Thoracic aorta (tissue), 2 donors: ENCODE data around the gene TTN. TPM values are rescaled to one million over a fixed set of nuclear protein-coding genes. Genes with fewer than 3 reads are reported as not detected.
"Not testable (repeated sequence)": the region's sequence is repeated elsewhere in the genome, so short reads cannot be mapped to it uniquely, and the experiment has no call there.

Source experiments
- ATAC-seq: fragments of 150-250 bp; one replicate; pipeline ENCODE4 v1.8.0; 2017; ENCODE audit warnings: low read depth; ENCODE audit not compliant: insufficient number of reproducible peaks, low FRiP score
- DNase-seq: peaks from one replicate; pipeline ENCODE4 v3.0.0-alpha.2; 2020; ENCODE audit warnings: low spot score
- H3K27ac ChIP-seq, 2 donors: fragments of 200-600 bp; sonication (generic); 1 replicate in 1 of 2; 2 replicates in 1 of 2; pipeline ENCODE4 v1.5.1; 2016; ENCODE audit warnings: mild to moderate bottlenecking in 2 of 2, moderate library complexity in 2 of 2
- H3K27me3 ChIP-seq: fragments of 200-600 bp; sonication (generic); replicated peaks from 2 replicates; pipeline ENCODE4 v1.6.0; 2016; ENCODE audit warnings: mild to moderate bottlenecking; ENCODE audit not compliant: insufficient read depth
- H3K36me3 ChIP-seq: fragments of 200-600 bp; sonication (generic); one replicate; pipeline ENCODE4 v1.5.1; 2016
- H3K4me1 ChIP-seq, 2 donors: fragments of 200-600 bp; sonication (generic); 1 replicate in 1 of 2; 2 replicates in 1 of 2; pipeline versions ENCODE4 v1.5.1 to v1.6.0; 2016; ENCODE audit warnings: low read depth in 2 of 2, mild to moderate bottlenecking in 1 of 2; ENCODE audit not compliant: control insufficient read depth in 1 of 2
- H3K4me3 ChIP-seq: fragments of 200-600 bp; sonication (generic); 2 replicates; pipeline ENCODE4 v1.5.1; 2016; ENCODE audit warnings: mild to moderate bottlenecking
- H3K9me3 ChIP-seq: fragments of 200-600 bp; sonication (generic); 2 replicates; pipeline ENCODE4 v1.5.1; 2016
- total RNA-seq, 2 donors: library from RNA; depleted of rRNA; stranded (reverse); fragments of >200 nt; gene quantifications; one replicate each; pipeline versions ENCODE4 v1.1.0 to v1.2.3, GENCODE V29; 2016
- TF ChIP-seq, protein P1 (sequence below): fragments of 200-600 bp; sonication (generic); IDR thresholded peaks from one replicate; pipeline ENCODE4 v1.5.1; 2019; ENCODE audit warnings: antibody characterized with exemption

TTN gene
- total RNA-seq, 2 donors from 2014 or later: 7.0 to 16.4 TPM

DNA sequence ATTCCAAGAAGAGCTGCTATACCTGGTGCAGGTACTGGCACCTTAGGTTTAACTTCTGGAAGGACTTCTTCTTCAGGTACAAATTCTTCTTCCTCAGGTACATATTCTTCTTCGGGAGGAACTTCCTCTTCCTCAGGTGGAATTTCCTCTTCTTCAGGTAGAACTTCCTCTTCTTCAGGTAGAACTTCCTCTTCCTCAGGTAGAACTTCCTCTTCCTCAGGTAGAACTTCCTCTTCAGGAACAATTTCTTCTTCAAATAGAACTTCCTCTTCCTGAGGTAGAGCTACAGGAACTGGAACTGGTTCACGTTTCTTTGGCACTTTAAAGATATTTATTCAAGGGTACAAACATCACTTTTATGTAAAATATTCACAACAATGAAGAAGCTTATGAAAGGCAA is 129.6 kb downstream of the TTN start:
- Histone ChIP-seq H3K27me3 (no peaks in the 10 kb centered on the region), H3K4me3 (no peak overlapping the region), H3K9me3 (no peaks in the 10 kb centered on the region), H3K27ac (no peak overlapping the region), H3K36me3 (no peaks in the 10 kb centered on the region), H3K4me1 (no peaks in the 10 kb centered on the region)
- no peak for DNase-seq
- no peak for ATAC-seq
- TF ChIP-seq, protein P1, sequence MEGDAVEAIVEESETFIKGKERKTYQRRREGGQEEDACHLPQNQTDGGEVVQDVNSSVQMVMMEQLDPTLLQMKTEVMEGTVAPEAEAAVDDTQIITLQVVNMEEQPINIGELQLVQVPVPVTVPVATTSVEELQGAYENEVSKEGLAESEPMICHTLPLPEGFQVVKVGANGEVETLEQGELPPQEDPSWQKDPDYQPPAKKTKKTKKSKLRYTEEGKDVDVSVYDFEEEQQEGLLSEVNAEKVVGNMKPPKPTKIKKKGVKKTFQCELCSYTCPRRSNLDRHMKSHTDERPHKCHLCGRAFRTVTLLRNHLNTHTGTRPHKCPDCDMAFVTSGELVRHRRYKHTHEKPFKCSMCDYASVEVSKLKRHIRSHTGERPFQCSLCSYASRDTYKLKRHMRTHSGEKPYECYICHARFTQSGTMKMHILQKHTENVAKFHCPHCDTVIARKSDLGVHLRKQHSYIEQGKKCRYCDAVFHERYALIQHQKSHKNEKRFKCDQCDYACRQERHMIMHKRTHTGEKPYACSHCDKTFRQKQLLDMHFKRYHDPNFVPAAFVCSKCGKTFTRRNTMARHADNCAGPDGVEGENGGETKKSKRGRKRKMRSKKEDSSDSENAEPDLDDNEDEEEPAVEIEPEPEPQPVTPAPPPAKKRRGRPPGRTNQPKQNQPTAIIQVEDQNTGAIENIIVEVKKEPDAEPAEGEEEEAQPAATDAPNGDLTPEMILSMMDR: no peak

DNA sequence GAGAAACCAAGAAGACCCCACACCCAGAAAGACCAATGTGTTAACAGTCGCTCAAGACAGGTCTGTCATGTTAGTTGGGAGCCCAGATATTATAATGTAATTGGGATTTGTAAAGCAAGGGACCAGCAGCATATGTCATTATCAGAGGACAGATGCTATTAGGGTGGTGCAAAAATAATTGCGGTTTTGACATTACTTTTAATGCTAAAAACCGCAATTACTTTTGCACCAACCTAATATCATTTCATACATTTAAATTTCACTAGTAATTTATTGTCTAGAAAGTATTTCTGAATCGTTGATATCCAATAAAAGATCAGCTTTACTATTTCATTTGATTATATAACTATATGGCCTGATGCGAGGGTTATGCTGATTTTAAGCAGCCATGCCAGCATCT is 131.2 kb downstream of the TTN start:
- ATAC-seq (no peak), DNase-seq (no peak)
- no peaks in the 10 kb centered on the region for H3K9me3 ChIP-seq
- no peaks in the 10 kb centered on the region for H3K4me1 ChIP-seq
- no peak overlapping the region for H3K4me3 ChIP-seq
- H3K36me3 ChIP-seq: no peaks in the 10 kb centered on the region
- TF ChIP-seq, protein P1: no peak
- H3K27me3 ChIP-seq: no peaks in the 10 kb centered on the region
- no peak overlapping the region for H3K27ac ChIP-seq

DNA sequence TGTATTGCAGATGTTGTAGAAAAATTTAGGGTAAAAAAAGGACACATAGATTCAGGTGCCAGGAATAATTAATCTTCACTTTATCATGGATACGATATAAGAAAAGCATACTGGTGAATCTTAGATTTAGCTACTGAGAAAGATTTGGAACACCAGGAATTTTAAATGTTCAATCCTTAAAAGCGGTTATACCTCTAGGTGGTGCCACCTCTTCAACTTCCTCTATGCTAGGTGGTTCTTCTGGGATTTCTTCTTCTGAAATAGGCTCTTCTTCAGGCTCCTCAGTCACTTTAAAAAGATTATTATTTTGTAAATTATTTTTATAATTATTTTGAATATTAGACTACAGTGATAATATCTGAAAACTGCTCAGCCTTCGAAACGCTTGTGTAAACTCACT is 133.1 kb downstream of the TTN start:
- Histone ChIP-seq H3K9me3 (no peaks in the 10 kb centered on the region), H3K27me3 (no peaks in the 10 kb centered on the region), H3K4me3 (no peak overlapping the region), H3K4me1 (no peaks in the 10 kb centered on the region), H3K36me3 (no peaks in the 10 kb centered on the region), H3K27ac (no peak overlapping the region)
- TF ChIP-seq, protein P1: no peak
- ATAC-seq (no peak), DNase-seq (no peak)

GRCh38 chr2:178666458-178666857 is 140.8 kb downstream of the TTN start:
- ATAC-seq (no peak), DNase-seq (no peak)
- H3K27ac ChIP-seq: no peak overlapping the region
- no peaks in the 10 kb centered on the region for H3K27me3 ChIP-seq
- TF ChIP-seq, protein P1: no peak
- H3K4me1 ChIP-seq: no peaks in the 10 kb centered on the region
- H3K36me3 ChIP-seq: no peaks in the 10 kb centered on the region
- no peak overlapping the region for H3K4me3 ChIP-seq
- H3K9me3 ChIP-seq: no peaks in the 10 kb centered on the region

DNA sequence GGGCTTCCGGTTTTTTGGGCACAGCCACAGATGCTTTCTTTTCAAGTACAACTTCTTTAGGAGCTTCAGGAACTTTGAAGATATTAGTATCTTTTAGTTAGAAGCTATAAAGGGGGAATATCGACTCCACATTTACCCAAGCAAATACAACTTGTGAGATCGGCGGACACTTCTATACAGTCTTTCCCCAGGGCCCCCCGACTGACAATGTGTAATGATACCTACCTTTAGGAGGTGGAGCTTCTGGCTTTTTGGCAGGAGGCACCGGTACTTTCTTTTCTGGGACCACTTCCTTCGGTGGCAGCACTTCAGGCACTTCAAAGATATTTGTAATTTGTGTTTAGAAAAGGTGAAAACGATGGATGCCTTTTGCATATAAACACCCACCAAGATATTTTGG is 148.7 kb downstream of the TTN start:
- not testable (repeated sequence) for DNase-seq, ATAC-seq, H3K4me3 ChIP-seq, H3K27ac ChIP-seq, H3K36me3 ChIP-seq, H3K27me3 ChIP-seq, H3K9me3 ChIP-seq, H3K4me1 ChIP-seq

GRCh38 chr2:178650554-178650953 is 156.7 kb downstream of the TTN start:
- Histone ChIP-seq H3K27me3 (no peaks in the 10 kb centered on the region), H3K27ac (no peak overlapping the region), H3K9me3 (no peaks in the 10 kb centered on the region), H3K4me3 (no peak overlapping the region), H3K4me1 (no peaks in the 10 kb centered on the region), H3K36me3 (no peaks in the 10 kb centered on the region)
- DNase-seq (no peak), ATAC-seq (no peak)
- TF ChIP-seq, protein P1: no peak
